K562 (cell line): ENCODE data around the gene MLST8. TPM values are rescaled to one million over a fixed set of nuclear protein-coding genes. Genes with fewer than 3 reads are reported as not detected.

ENCODE experiments used
- ARID4B ChIP-seq: sonication (generic); formaldehyde crosslinking; IDR thresholded peaks from 2 replicates; pipeline ENCODE4 v1.8.0; 2022; ENCODE audit warnings: mild to moderate bottlenecking, missing genetic modification reagents
- CBX1 ChIP-seq: sonication (generic); IDR thresholded peaks from 2 replicates; pipeline ENCODE4 v1.6.1; 2016; ENCODE audit warnings: antibody characterized with exemption, low read depth, mild to moderate bottlenecking
- E4F1 ChIP-seq: fragments of 250-450 bp; sonication (Bioruptor Pico); IDR thresholded peaks from 2 replicates; pipeline ENCODE4 v1.5.0; 2021; ENCODE audit warnings: mild to moderate bottlenecking, borderline replicate concordance
- FOXP4 ChIP-seq: sonication (generic); formaldehyde crosslinking; IDR thresholded peaks from 2 replicates; pipeline ENCODE4 v1.8.0; 2022; ENCODE audit warnings: mild to moderate bottlenecking, missing genetic modification reagents, borderline replicate concordance
- HNRNPH1 ChIP-seq: fragments of 200-400 bp; formaldehyde crosslinking; optimal IDR thresholded peaks from 2 replicates; pipeline ENCODE3; 2017; ENCODE audit warnings: low read depth, mild to moderate bottlenecking, low read length, moderate library complexity
- KHSRP ChIP-seq: fragments of 450-650 bp; IDR thresholded peaks from 2 replicates; pipeline ENCODE4 v1.6.1; 2017
- MAX ChIP-seq: sonication (generic); formaldehyde crosslinking; IDR thresholded peaks from 2 replicates; pipeline ENCODE4 v1.9.0; 2022; ENCODE audit warnings: mild to moderate bottlenecking, missing genetic modification reagents
- RFX5 ChIP-seq: IDR thresholded peaks from 2 replicates; pipeline ENCODE4 v1.6.1; 2011; ENCODE audit warnings: low read depth, mild to moderate bottlenecking, improper control_type of control experiment, low read length
- SIN3A ChIP-seq, 2 experiments: fragments of 150-350 bp in 1 of 2; IDR thresholded peaks; 2 replicates each; pipeline ENCODE4 v1.6.1; 2011 to 2016; ENCODE audit warnings: borderline replicate concordance in 2 of 2, low read depth in 2 of 2, low read length in 2 of 2, mild to moderate bottlenecking in 2 of 2, moderate library complexity in 2 of 2; ENCODE audit not compliant: control insufficient read depth in 1 of 2
- SOX6 ChIP-seq: fragments of 450-650 bp; IDR thresholded peaks from 2 replicates; pipeline ENCODE4 v1.6.1; 2014; ENCODE audit warnings: mild to moderate bottlenecking
- SRSF1 ChIP-seq: fragments of 200-400 bp; formaldehyde crosslinking; IDR thresholded peaks from 2 replicates; pipeline ENCODE4 v1.6.1; 2017; ENCODE audit warnings: mild to moderate bottlenecking, low read depth, low read length, moderate library complexity
- TBL1XR1 ChIP-seq, 2 experiments: IDR thresholded peaks; 2 replicates each; pipeline ENCODE4 v1.6.1; 2012; ENCODE audit warnings: improper control_type of control experiment in 2 of 2, low read length in 2 of 2, mild to moderate bottlenecking in 1 of 2
- ZBTB34 ChIP-seq: fragments of 250-450 bp; sonication (Bioruptor Pico); IDR thresholded peaks from 2 replicates; pipeline ENCODE4 v1.8.0; 2021; ENCODE audit warnings: mild to moderate bottlenecking, moderate library complexity
- ZNF165 ChIP-seq: fragments of 250-450 bp; sonication (Bioruptor Pico); IDR thresholded peaks from 2 replicates; pipeline ENCODE4 v1.4.0; 2020; ENCODE audit warnings: borderline replicate concordance
- ZNF354B ChIP-seq: fragments of 250-450 bp; sonication (Bioruptor Pico); IDR thresholded peaks from 2 replicates; pipeline ENCODE4 v1.4.0; 2020
- ZNF408 ChIP-seq: fragments of 250-450 bp; sonication (Bioruptor Pico); IDR thresholded peaks from 2 replicates; pipeline ENCODE4 v1.4.0; 2020; ENCODE audit warnings: low read depth, mild to moderate bottlenecking, moderate library complexity
- polyA plus RNA-seq, 8 experiments: library from polyadenylated mRNA; depleted of rRNA in 4 of 8; stranded (reverse) in 5 of 8; unstranded in 3 of 8; fragments of >200 nt; fragmentation: Nextera tagmentation in 2 of 8; fragmentation: Illumina TruSeq in 1 of 8; extraction: Ambion mirVana in 2 of 8; extraction: Trizol in 1 of 8; gene quantifications; 2 replicates each; pipeline versions ENCODE4 v1.2.1 to v1.2.3, GENCODE V29; 2011 to 2014; ENCODE audit warnings: inconsistent platforms in 1 of 8, missing spikeins in 1 of 8
- total RNA-seq, 7 experiments: library from RNA; depleted of rRNA in 6 of 7; stranded (reverse); fragments of >200 nt in 6 of 7; fragmentation: Illumina TruSeq in 2 of 7; extraction: Trizol in 2 of 7; gene quantifications; 2 replicates each; pipeline versions ENCODE4 v1.2.1 to v1.2.3, GENCODE V29; 2011 to 2021; ENCODE audit warnings: low replicate concordance in 1 of 7

MLST8 gene
- total and polyA plus RNA-seq, 9 of the 15 experiments (the other 6 are each of a cell fraction or from before 2014, with no cell fraction given), result 1.5 to 116 (median 43.3) TPM

GRCh38 chr16:2251296-2252111 lies 46.2 kb downstream of the MLST8 start, which contains the start of gene ECI1 (continued):
- TF ChIP-seq ARID4B (CRISPR knock-in tag) (peak; percentile 38; the same call in 1 of the 2 replicates), SIN3A (IDR thresholded peaks at IDR 0.05; ENCODE audit: borderline replicate concordance in 2 of 2, control insufficient read depth in 1 of 2, low read depth in 2 of 2, low read length in 2 of 2) (peak; percentile 57 to 61; a peak in 2 of 4 replicates), FOXP4 (no peak), ZBTB34 (CRISPR knock-in tag) (no peak), CBX1 (peak; percentile 47; the same call in 1 of the 2 replicates), RFX5 (no peak), KHSRP (no peak), TBL1XR1 (IDR thresholded peaks at IDR 0.05; ENCODE audit: low read length in 2 of 2) (peak in 1 of 2 experiments; percentile 27; a peak in 1 of 4 replicates), E4F1 (CRISPR knock-in tag) (no peak), SOX6 (peak; percentile 51), HNRNPH1 (no peak), SRSF1 (0 out of 2 replicates have a peak, but pooled peaks have one; percentile 54), ZNF165 (CRISPR knock-in tag) (peak; percentile 94; the same call in 1 of the 2 replicates), ZNF408 (CRISPR knock-in tag) (no peak), MAX (CRISPR knock-in tag) (peak; percentile 73), ZNF354B (no peak)
